Measurements from ENCODE around the gene C1orf94. TPM values are rescaled to one million over a fixed set of nuclear protein-coding genes. Genes with fewer than 3 reads are reported as not detected.

C1orf94 gene, protein sequence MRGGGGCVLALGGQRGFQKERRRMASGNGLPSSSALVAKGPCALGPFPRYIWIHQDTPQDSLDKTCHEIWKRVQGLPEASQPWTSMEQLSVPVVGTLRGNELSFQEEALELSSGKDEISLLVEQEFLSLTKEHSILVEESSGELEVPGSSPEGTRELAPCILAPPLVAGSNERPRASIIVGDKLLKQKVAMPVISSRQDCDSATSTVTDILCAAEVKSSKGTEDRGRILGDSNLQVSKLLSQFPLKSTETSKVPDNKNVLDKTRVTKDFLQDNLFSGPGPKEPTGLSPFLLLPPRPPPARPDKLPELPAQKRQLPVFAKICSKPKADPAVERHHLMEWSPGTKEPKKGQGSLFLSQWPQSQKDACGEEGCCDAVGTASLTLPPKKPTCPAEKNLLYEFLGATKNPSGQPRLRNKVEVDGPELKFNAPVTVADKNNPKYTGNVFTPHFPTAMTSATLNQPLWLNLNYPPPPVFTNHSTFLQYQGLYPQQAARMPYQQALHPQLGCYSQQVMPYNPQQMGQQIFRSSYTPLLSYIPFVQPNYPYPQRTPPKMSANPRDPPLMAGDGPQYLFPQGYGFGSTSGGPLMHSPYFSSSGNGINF
- total RNA-seq = not detected

- H3K27ac ChIP-seq = no peak within 1 kb of the TSS
- WGBS, 2 donors (ENCODE audit: low coverage in 1 of 2) = 0 to 5% methylated on average over 2 to 4 of the region's 58 CpGs
- H3K4me3 ChIP-seq = no peak within 1 kb of the TSS
- no peak for ATAC-seq
- H3K9me3 ChIP-seq = no peaks in the 10 kb centered on the region
- TF ChIP-seq CTCF (IDR thresholded peaks at IDR 0.05) (no peak), EP300 (IDR thresholded peaks at IDR 0.05) (no peak)
- H3K4me1 ChIP-seq = peaks cover 0 to 7% (median 0%) of the 10 kb centered on the region in 3 donors
- H3K36me3 ChIP-seq = no peaks in the 10 kb centered on the region
- peaks cover 82% of the 10 kb centered on the region for H3K27me3 ChIP-seq
Measured at GRCh38 chr1:34176830-34177603, at the start of gene C1orf94. C1orf94 (plus strand) TSS chr1:34176907; CDS start chr1:34177790, 883 bp downstream.

DNA sequence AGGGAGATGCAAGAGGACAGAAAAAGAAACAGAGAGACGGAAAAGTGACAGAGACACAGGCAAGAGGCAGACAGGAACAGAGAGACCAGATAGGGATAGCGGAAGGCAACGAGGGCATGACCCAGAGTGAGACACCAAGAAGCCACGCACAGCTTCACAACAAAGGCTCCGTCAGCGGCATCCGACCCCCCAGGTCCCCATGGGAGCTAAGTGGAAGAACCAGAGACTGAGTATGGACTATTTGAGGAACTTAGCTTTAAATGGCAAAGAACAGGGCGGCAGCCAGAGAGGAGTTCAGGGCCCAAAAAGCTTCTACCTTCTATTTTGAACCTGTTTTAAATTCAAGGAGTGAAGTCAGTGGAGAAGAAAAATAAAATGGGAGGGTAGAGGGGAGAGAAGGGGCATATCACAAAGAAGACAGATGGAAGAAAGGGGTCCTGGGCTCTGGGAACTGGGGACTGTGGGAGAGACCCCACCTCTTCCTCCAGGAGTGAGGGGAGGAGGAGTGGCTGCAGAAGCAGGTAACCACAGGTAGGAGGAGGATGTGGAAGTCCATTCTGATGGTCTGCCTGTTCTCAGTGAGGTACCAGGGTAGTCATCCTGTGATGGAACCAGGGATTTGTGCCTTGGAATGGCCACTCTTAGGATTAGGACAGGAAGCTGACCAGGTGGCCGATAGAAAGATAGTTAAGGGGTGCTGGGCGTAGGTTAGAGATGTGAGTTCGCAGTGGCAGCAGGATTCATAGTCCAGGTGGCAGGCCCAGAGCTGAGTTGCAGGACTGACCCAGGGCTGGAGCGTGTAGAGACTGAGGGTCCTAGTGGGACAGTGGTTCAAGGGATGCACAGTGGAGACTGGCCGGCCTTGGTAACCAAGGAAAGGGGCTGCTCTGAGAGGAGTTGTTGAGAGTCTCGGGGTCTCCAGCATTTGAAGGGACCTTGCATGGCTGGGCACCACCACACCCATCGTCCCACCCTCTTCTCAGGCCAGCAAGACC, 49.4 kb upstream of the C1orf94 start:
- WGBS, 2 donors (ENCODE audit: low coverage in 1 of 2) = 66 to 73% methylated on average over 8 to 15 of the region's 15 CpGs
- H3K27ac ChIP-seq = no peak overlapping the region
- no peaks in the 10 kb centered on the region for H3K9me3 ChIP-seq
- H3K36me3 ChIP-seq = no peaks in the 10 kb centered on the region
- H3K27me3 ChIP-seq = peaks cover 38% of the 10 kb centered on the region
- no peak for ATAC-seq
- H3K4me3 ChIP-seq = no peak overlapping the region
- TF ChIP-seq POLR2A (IDR thresholded peaks at IDR 0.05) (no peak), EP300 (IDR thresholded peaks at IDR 0.05) (no peak)
- no peaks in the 10 kb centered on the region for H3K4me1 ChIP-seq

- no peak overlapping the region for H3K4me3 ChIP-seq
- H3K9me3 ChIP-seq = no peaks in the 10 kb centered on the region
- TF ChIP-seq EP300 (IDR thresholded peaks at IDR 0.05) (no peak), POLR2A (IDR thresholded peaks at IDR 0.05) (no peak), POLR2AphosphoS5 (IDR thresholded peaks at IDR 0.05) (no peak), CTCF (IDR thresholded peaks at IDR 0.05) (no peak)
- WGBS, 2 donors (ENCODE audit: low coverage in 1 of 2) = 90 to 100% methylated on average over 2 to 3 of the region's 13 CpGs
- H3K4me1 ChIP-seq = no peaks in the 10 kb centered on the region
- peaks cover 27% of the 10 kb centered on the region for H3K27me3 ChIP-seq
- no peaks in the 10 kb centered on the region for H3K36me3 ChIP-seq
- H3K27ac ChIP-seq = no peak overlapping the region
- no peak for ATAC-seq
Measured at GRCh38 chr1:34128186-34128889, 48.4 kb upstream of the C1orf94 start.

GRCh38 chr1:34129630-34130029, 47.1 kb upstream of the C1orf94 start:
- Histone ChIP-seq H3K27me3 (peaks cover 24% of the 10 kb centered on the region), H3K4me1 (no peaks in the 10 kb centered on the region), H3K36me3 (no peaks in the 10 kb centered on the region), H3K4me3 (no peak overlapping the region), H3K9me3 (no peaks in the 10 kb centered on the region), H3K27ac (no peak overlapping the region)
- TF ChIP-seq CTCF (IDR thresholded peaks at IDR 0.05) = no peak
- TF ChIP-seq POLR2AphosphoS5 (IDR thresholded peaks at IDR 0.05) = no peak
- TF ChIP-seq POLR2A (IDR thresholded peaks at IDR 0.05) = no peak
- TF ChIP-seq EP300 (IDR thresholded peaks at IDR 0.05) = no peak
- 36 to 72% methylated on average over 2 to 6 of the region's 6 CpGs for WGBS, 2 donors (ENCODE audit: low coverage in 1 of 2)
- no peak for ATAC-seq
